Brain microvascular endothelial cell (primary cell): Measurements from ENCODE around the gene RBM39.

Experiments
- DNase-seq: peaks from one replicate; pipeline ENCODE4 v3.0.0-alpha.2; 2020
- H3K27ac ChIP-seq: fragments of 250-450 bp; sonication (Bioruptor Pico); 2 replicates; pipeline ENCODE4 v1.5.1; 2020; ENCODE audit warnings: mild to moderate bottlenecking, moderate library complexity
- H3K27me3 ChIP-seq: fragments of 250-450 bp; sonication (Bioruptor Pico); replicated peaks from 2 replicates; pipeline ENCODE4 v1.5.1; 2020; ENCODE audit warnings: mild to moderate bottlenecking
- H3K36me3 ChIP-seq: fragments of 250-450 bp; sonication (Bioruptor Pico); replicated peaks from 2 replicates; pipeline ENCODE4 v1.5.1; 2020; ENCODE audit warnings: mild to moderate bottlenecking
- H3K4me3 ChIP-seq: 2 replicates; pipeline ENCODE4 v1.5.1; 2011; ENCODE audit warnings: low read depth, mild to moderate bottlenecking, control low read depth, low read length, moderate library complexity
- in situ Hi-C: cut with HindIII; loops from 2 replicates; pipeline ENCODE4 v1.10.0; 2017; ENCODE audit warnings: low sequenced_read_pairs, low pct_ligation_motif_present
- TF ChIP-seq, protein P1 (sequence below): IDR thresholded peaks from 2 replicates; pipeline ENCODE4 v1.5.1; 2011; ENCODE audit warnings: low read depth, mild to moderate bottlenecking, moderate library complexity, low read length, control low read depth, inconsistent platforms; ENCODE audit errors: missing control alignments

RBM39 gene

DNA sequence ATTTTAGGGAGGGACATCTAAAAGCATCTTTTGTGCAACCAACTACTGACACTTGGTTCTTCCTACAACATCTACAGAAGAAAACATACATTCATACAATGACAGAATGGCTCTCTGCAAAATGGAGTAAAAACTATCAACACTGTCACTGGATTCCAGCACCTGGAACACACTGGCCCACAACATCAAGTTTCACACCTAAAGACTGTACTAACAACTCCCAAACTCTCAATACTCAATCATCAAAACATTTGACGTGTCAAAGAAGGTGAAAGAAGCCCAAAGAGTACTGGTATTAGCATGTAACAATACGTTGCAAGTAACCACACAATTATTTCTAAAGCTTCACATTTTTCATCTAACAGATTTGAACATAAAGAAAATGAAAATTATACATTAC is 79.5 kb downstream of the RBM39 start:
- TF ChIP-seq, protein P1, sequence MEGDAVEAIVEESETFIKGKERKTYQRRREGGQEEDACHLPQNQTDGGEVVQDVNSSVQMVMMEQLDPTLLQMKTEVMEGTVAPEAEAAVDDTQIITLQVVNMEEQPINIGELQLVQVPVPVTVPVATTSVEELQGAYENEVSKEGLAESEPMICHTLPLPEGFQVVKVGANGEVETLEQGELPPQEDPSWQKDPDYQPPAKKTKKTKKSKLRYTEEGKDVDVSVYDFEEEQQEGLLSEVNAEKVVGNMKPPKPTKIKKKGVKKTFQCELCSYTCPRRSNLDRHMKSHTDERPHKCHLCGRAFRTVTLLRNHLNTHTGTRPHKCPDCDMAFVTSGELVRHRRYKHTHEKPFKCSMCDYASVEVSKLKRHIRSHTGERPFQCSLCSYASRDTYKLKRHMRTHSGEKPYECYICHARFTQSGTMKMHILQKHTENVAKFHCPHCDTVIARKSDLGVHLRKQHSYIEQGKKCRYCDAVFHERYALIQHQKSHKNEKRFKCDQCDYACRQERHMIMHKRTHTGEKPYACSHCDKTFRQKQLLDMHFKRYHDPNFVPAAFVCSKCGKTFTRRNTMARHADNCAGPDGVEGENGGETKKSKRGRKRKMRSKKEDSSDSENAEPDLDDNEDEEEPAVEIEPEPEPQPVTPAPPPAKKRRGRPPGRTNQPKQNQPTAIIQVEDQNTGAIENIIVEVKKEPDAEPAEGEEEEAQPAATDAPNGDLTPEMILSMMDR = no peak
- no peak overlapping the region for H3K27ac ChIP-seq

DNA sequence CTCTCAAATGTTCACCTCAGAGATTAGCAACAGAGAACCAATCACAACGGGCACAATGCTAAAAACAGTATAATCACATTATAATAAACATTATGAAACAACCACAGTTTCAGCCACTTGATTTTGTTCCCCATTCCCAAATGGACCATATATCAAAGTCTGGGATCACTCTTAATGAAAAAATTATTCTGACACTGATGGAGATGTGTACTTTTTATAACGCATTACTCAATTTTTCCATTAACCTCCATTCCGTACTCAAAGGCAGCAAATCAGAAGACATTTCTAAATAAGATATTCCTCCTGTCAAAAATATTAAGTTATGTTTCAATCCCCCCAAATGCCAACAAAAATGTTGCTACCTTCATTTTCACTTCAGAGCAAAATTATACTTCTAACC is 80.2 kb downstream of the RBM39 start:
- no peak for DNase-seq
- in situ Hi-C loops = no loop called here
- TF ChIP-seq, protein P1 = no peak
- Histone ChIP-seq H3K27ac (no peak overlapping the region), H3K27me3 (no peaks in the 10 kb centered on the region), H3K36me3 (no peaks in the 10 kb centered on the region), H3K4me3 (peak overlapping the region; percentile 35)

More for the DNA sequence above, 79.5 kb downstream of the RBM39 start:
- H3K4me3 ChIP-seq = peak overlapping the region; percentile 35
- DNase-seq = no peak
- no peaks in the 10 kb centered on the region for H3K27me3 ChIP-seq
- in situ Hi-C loops = no loop called here
- H3K36me3 ChIP-seq = no peaks in the 10 kb centered on the region

DNA sequence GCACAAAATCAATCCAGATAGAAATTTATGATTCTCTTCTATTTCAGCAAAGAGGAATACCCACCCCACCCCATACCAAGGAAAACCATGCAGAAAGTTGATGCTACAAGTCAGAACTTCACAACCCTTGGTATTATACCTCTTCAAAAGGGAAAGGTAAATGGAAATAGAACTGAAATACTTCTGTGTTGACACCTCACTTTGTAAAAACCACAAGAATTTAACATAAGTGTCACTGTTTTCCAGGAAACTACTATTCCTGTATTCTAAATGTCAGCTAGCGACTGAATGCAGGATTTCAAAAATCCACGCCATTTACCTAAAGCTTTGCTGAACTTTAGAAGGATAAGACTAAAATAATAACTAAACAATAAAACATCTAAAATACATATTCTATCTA is 81.0 kb downstream of the RBM39 start:
- H3K4me3 ChIP-seq = no peak overlapping the region
- no peak overlapping the region for H3K27ac ChIP-seq
- DNase-seq = no peak

DNA sequence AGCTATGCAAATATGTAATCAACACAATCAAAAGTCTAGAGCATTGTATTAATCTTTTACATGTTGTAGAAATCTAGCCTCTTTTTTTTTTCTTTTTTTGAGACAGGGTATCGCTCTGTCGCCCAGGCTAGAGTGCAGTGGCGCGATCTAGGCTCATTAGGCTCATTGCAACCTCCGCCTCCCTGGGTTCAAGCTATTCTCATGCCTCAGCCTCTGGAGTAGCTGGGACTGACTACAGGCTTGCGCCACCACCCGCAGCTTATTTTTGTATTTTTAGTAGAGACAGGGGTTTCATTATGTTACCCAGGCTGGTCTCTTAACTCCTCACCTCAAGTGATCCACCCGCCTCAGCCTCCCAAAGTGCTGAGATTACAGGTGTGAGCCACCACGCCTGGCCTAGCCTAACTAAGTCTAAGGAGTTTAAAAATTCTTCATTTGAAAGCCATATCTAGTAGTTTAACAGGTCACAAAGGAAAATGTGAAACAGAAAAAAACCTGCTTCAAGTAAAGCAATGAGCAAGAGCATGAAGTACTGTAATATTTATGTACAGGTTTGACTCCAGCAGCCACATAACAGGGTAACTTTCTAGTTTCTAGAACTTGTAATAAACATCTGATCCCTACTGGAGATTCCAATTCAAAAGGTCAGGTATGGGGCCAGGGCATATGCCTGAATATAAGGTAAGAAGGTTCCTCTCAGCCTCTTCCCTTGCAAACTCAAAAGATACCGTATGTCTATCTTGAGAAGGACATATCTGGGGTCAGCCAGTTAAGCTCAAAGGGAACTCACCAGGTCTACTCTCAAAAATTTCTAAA is 81.7 kb downstream of the RBM39 start:
- DNase-seq = no peak
- TF ChIP-seq, protein P1 = no peak
- in situ Hi-C loops = no loop called here
- peaks cover under 1% of the 10 kb centered on the region for H3K36me3 ChIP-seq
- no peaks in the 10 kb centered on the region for H3K27me3 ChIP-seq
- no peak overlapping the region for H3K4me3 ChIP-seq
- H3K27ac ChIP-seq = no peak overlapping the region

More for the DNA sequence above, 81.0 kb downstream of the RBM39 start:
- TF ChIP-seq, protein P1 = no peak
- Histone ChIP-seq H3K36me3 (no peaks in the 10 kb centered on the region), H3K27me3 (no peaks in the 10 kb centered on the region)
- in situ Hi-C loops = no loop called here

DNA sequence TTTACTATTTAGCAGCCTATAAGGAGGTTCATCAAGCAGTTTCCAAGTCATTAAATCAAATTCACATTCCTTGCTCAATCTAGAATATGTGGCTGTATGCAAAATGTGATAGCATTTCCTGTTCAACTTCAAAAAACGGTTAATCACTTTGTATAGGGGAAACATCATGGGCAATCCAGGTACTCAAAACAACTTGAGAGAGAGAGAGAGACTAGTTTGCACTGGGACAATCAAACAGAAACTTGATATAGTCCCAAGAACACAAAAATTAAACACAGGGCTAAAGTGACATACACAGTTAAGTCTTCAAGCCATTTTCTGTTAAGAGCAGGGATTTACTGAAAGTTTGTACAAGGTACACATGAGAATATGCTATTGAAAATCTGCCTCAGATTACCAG is 84.8 kb downstream of the RBM39 start:
- Histone ChIP-seq H3K36me3 (peaks cover 29% of the 10 kb centered on the region), H3K27me3 (no peaks in the 10 kb centered on the region), H3K27ac (no peak overlapping the region), H3K4me3 (no peak overlapping the region)
- DNase-seq = no peak
- in situ Hi-C loops = no loop called here
- TF ChIP-seq, protein P1 = no peak

DNA sequence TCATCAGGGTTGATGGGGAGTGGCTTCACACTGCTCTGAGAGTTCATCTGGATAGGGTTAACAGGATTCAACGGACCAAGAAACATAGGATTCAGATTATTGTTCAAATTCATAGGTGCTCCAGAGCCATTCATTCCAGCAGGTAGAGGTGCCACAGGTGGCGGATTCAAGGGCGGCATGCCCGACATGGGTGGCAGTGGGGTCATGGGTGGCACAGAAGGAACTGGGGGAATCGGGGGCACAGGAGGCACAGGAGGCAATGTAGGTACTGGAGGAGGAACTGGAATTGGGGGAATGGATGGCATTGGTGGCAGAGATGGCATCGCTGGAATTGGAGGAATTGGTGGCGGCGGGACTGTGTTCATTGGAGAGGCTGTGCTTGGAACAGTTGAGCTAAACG is 87.6 kb downstream of the RBM39 start:
- Histone ChIP-seq H3K4me3 (no peak overlapping the region), H3K27ac (no peak overlapping the region), H3K27me3 (no peaks in the 10 kb centered on the region), H3K36me3 (peaks cover 34% of the 10 kb centered on the region)
- in situ Hi-C loops = no loop called here
- TF ChIP-seq, protein P1 = no peak
- DNase-seq = no peak
